Smooth muscle cell (in vitro differentiated cells): ENCODE measurements around the gene ST8SIA5. TPM values are rescaled to one million over a fixed set of nuclear protein-coding genes. Genes with fewer than 3 reads are reported as not detected.

Experiments used
- DNase-seq: peaks from one replicate; lab custom pipeline; 2025; ENCODE audit not compliant: unreplicated experiment; lab: John Stamatoyannopoulos, UW
- H2AFZ ChIP-seq: fragments of 200-600 bp; sonication (generic); 2 replicates; pipeline ENCODE4 v1.6.0; 2016; ENCODE audit warnings: antibody characterized with exemption, low read depth, mild to moderate bottlenecking
- H3F3A ChIP-seq: fragments of 200-600 bp; sonication (generic); 2 replicates; pipeline ENCODE4 v1.6.0; 2017; ENCODE audit warnings: antibody characterized with exemption, low read depth
- H3K27ac ChIP-seq: fragments of 200-600 bp; sonication (generic); 2 replicates; pipeline ENCODE4 v1.5.1; 2016; ENCODE audit warnings: low read depth, mild to moderate bottlenecking
- H3K27me3 ChIP-seq: fragments of 200-600 bp; sonication (generic); 2 replicates; pipeline ENCODE4 v1.6.1; 2016; ENCODE audit warnings: low read depth, mild to moderate bottlenecking
- H3K36me3 ChIP-seq: fragments of 200-600 bp; sonication (generic); 2 replicates; pipeline ENCODE4 v1.5.1; 2016; ENCODE audit warnings: low read depth
- H3K4me1 ChIP-seq: fragments of 200-600 bp; sonication (generic); 2 replicates; pipeline ENCODE4 v1.5.1; 2016; ENCODE audit warnings: low read depth
- H3K4me2 ChIP-seq: fragments of 200-600 bp; sonication (generic); 2 replicates; pipeline ENCODE4 v1.6.0; 2016; ENCODE audit warnings: mild to moderate bottlenecking
- H3K4me3 ChIP-seq: fragments of 200-600 bp; sonication (generic); 2 replicates; pipeline ENCODE4 v1.5.1; 2016; ENCODE audit warnings: mild to moderate bottlenecking
- H3K79me2 ChIP-seq: fragments of 200-600 bp; sonication (generic); 2 replicates; pipeline ENCODE4 v1.6.0; 2016; ENCODE audit warnings: low read depth, mild to moderate bottlenecking
- H3K9ac ChIP-seq: fragments of 200-600 bp; sonication (generic); 2 replicates; pipeline ENCODE4 v1.6.0; 2016; ENCODE audit warnings: low read depth
- H3K9me3 ChIP-seq: fragments of 200-600 bp; sonication (generic); replicated peaks from 2 replicates; pipeline ENCODE4 v1.5.1; 2016; ENCODE audit warnings: low read depth
- H4K20me1 ChIP-seq: fragments of 200-600 bp; sonication (generic); 2 replicates; pipeline ENCODE4 v1.6.0; 2016; ENCODE audit warnings: low read depth
- CTCF ChIP-seq: fragments of 200-600 bp; sonication (generic); IDR thresholded peaks from 2 replicates; pipeline ENCODE4 v1.5.1; 2017; ENCODE audit warnings: borderline replicate concordance, mild to moderate bottlenecking, antibody characterized with exemption; ENCODE audit not compliant: insufficient read depth, poor library complexity, severe bottlenecking
- WGBS: methylation state at CpG from one replicate; pipeline ENCODE4 v1.1.7; 2016; ENCODE audit warnings: low lambda C conversion rate; 5-methylcytosine and 5-hydroxymethylcytosine counted together
- polyA plus RNA-seq: library from polyadenylated mRNA; unstranded; fragments of >200 nt; fragmentation: Nextera tagmentation; extraction: Ambion mirVana; gene quantifications from 2 replicates; pipeline ENCODE4 v1.2.1, GENCODE V29; 2016
- small RNA-seq: library from RNA; depleted of rRNA; stranded (forward); fragments of <200 nt; gene quantifications from one replicate; pipeline ENCODE3, GENCODE V24; 2014
- total RNA-seq: library from RNA; depleted of rRNA; stranded (reverse); fragments of >200 nt; gene quantifications from 2 replicates; pipeline ENCODE4 v1.2.3, GENCODE V29; 2014

Gene ST8SIA5
- total and polyA plus RNA-seq, 2 experiments from 2014 or later = 0.22 TPM; not detected in 1

DNA sequence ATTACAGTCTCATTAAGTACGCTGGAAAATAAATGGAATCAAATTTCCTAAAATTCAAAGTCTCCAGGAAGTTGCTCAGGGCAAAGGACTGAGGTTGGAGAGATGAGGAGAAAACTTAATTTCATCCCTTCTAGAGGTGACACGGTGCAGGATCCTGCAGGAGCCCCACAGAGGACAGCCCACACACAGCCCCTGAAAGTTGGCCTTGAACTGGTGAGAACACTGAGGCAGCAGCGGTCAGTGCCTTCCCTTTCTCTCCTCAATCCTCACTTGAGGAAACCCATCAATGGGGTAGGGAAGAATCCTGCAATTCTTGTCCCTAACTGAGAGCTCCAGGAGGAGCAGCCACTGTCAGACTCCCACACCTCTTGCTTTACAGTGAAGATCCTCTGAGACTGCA is 137.3 kb downstream of the ST8SIA5 start:
- WGBS = 76% methylated on average over 3 of the region's 3 CpGs
- H3K9ac ChIP-seq = no peak overlapping the region
- no peak overlapping the region for H3K27ac ChIP-seq

More for the DNA sequence above, 137.3 kb downstream of the ST8SIA5 start:
- no peaks in the 10 kb centered on the region for H3K9me3 ChIP-seq
- H3K4me2 ChIP-seq = no peak overlapping the region
- no peak for TF ChIP-seq CTCF
- H3K36me3 ChIP-seq = no peaks in the 10 kb centered on the region
- H3K4me3 ChIP-seq = no peak overlapping the region
- peaks cover 17% of the 10 kb centered on the region for H3K27me3 ChIP-seq
- H2AFZ ChIP-seq = no peak overlapping the region
- no peaks in the 10 kb centered on the region for H3K79me2 ChIP-seq
- H3F3A ChIP-seq = no peaks in the 10 kb centered on the region
- no peaks in the 10 kb centered on the region for H4K20me1 ChIP-seq
- no peak for DNase-seq
- peaks cover 7% of the 10 kb centered on the region for H3K4me1 ChIP-seq

Small RNAs within 50 kb of the gene (small RNA-seq; reads per million reads assigned to genes)
- gene AC090311.1 = 0.13 reads per million

Other genes with a start within 250 kb of the ST8SIA5 start
- gene LOXHD1, start 99.8 kb downstream of the ST8SIA5 start, total RNA-seq = not detected in 2 replicates
- gene LOXHD1, start 99.8 kb downstream of the ST8SIA5 start, polyA plus RNA-seq = not detected in 2 replicates
- gene PIAS2, start 160.5 kb upstream of the ST8SIA5 start, total RNA-seq = 22.0 and 26.6 TPM in 2 replicates
- 15.7 and 22.8 TPM in 2 replicates for gene PIAS2, start 160.5 kb upstream of the ST8SIA5 start, polyA plus RNA-seq
- 0.31 and 2.5 TPM in 2 replicates for gene KATNAL2, start 160.5 kb upstream of the ST8SIA5 start, total RNA-seq
- 2.1 and 2.5 TPM in 2 replicates for gene KATNAL2, start 160.5 kb upstream of the ST8SIA5 start, polyA plus RNA-seq